ENCODE measurements around the gene ELOA. TPM values are rescaled to one million over a fixed set of nuclear protein-coding genes. Genes with fewer than 3 reads are reported as not detected.

The ELOA gene
- polyA plus RNA-seq, 2 of the 4 experiments (the other 2 are of a cell fraction): 16.4 to 18.4 TPM

DNA sequence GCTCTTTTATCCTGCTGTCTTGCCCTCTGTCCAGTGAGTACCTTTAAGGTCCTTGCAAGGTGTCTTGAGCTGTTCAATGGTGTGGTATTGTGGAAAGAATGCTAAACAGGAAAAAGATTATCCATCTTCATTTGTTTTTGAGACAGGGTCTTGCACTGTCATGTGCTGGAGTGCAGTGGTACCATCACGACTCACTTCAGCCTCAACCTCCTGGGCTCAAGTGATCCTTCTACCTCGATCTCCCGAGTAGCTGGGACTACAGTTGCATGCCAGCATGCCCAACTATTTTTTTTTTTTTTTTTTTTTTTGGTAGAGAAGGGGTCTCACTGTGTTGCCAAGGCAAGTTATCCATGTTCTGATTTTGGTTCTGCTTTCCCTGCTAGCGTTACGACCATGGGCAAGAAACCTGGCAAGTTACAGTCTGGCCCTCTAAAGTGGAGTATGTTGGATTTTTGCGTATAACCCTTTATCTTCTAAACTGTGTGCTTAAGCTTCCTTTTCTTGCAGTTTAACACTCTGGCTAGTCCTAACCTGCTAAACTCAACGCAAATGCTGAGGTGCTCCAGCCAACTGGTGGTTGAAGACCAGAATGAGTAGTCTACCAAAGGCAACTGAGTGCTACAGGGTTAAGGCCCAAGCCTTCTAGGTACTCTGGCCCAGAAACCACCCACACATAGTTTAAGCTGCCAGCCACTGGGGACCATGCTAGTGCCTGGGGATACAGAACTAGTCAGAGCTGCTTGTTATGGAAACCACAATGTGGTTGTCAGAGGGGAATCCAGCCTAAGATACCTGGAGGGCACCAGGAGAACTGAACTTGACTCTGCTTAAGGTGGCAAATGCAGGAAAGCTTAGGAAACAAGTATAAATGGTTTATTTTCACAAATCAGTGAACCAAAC is 43.7 kb upstream of the ELOA start:
- ATAC-seq (peak in 1 of 2 experiments; percentile 20; a peak in 2 of 6 replicates), FAIRE-seq (no peak), DNase-seq (ENCODE audit: low read depth in 1 of 2, low spot score in 1 of 2) (no peak)
- no peak for TF ChIP-seq EHMT2 (IDR thresholded peaks at IDR 0.05; ENCODE audit: low read depth)
- no peak for TF ChIP-seq BHLHE40 (IDR thresholded peaks at IDR 0.05; ENCODE audit: low read depth, low read length)
- TF ChIP-seq NFE2L2 (conservative IDR thresholded peaks at IDR 0.05; ENCODE audit: low read length): no peak
- TF ChIP-seq FOSB (CRISPR knock-in tag; IDR thresholded peaks at IDR 0.05): no peak
- no peak for TF ChIP-seq POLR2A (IDR thresholded peaks at IDR 0.05; ENCODE audit: low read length)
- TF ChIP-seq ZNF302 (CRISPR knock-in tag; IDR thresholded peaks at IDR 0.05): no peak
- no peak for TF ChIP-seq GATA3 (IDR thresholded peaks at IDR 0.05; ENCODE audit: borderline replicate concordance)
- TF ChIP-seq, protein P1, sequence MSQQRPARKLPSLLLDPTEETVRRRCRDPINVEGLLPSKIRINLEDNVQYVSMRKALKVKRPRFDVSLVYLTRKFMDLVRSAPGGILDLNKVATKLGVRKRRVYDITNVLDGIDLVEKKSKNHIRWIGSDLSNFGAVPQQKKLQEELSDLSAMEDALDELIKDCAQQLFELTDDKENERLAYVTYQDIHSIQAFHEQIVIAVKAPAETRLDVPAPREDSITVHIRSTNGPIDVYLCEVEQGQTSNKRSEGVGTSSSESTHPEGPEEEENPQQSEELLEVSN (IDR thresholded peaks at IDR 0.05; ENCODE audit: borderline replicate concordance, low read depth): no peak
- no peak for TF ChIP-seq REST (IDR thresholded peaks at IDR 0.05)
- no peak for TF ChIP-seq KDM1A (IDR thresholded peaks at IDR 0.05; ENCODE audit: low read depth)
- peaks cover 21% of the 10 kb centered on the region for H3K4me1 ChIP-seq
- no peak overlapping the region for H3K4me3 ChIP-seq
- ChIA-PET POLR2A (interaction anchor here (0.8 to 1.8 kb wide), 2 partner anchors 8 to 14 kb away, joined by 3 to 12 read pairs; partner anchors contain the start of gene RPL11), CTCF (interaction anchor here (0.6 to 1.8 kb wide), 4 partner anchors 8 to 128 kb away, joined by 3 to 6 read pairs (median 4); partner anchors contain the start of gene RPL11)
- no peak overlapping the region for H3K4me2 ChIP-seq
- no peak overlapping the region for H3K27ac ChIP-seq
- 90% methylated on average over 7 of the region's 7 CpGs for WGBS (ENCODE audit: missing lambda C conversion rate)
- no peaks in the 10 kb centered on the region for H3K9me3 ChIP-seq

DNA sequence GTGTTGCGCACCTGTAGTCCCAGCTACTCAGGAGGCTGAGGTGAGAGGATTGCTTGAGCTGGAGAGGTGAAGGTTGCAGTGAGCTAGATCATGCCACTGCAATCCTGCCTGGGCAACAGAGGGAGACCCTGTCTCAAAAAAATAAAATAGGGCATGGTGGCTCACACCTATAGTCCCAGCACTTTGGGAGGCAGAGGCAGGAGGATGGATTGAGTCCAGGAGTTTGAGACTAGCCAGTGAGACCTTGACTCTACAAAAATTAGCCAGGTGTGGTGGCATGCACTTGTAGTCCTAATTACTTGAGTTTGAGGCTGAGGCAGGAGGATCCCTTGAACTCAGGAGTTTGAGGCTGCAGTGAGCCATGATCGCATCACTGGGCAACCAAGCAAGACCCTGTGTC is 42.0 kb upstream of the ELOA start:
- peaks cover 4% of the 10 kb centered on the region; the same call in 1 of the 3 replicates for H3K4me1 ChIP-seq
- no peak for DNase-seq (ENCODE audit: low read depth in 1 of 2, low spot score in 1 of 2)
- no peak overlapping the region for H3K4me2 ChIP-seq
- no peak overlapping the region for H3K27ac ChIP-seq
- 94% methylated on average over 2 of the region's 2 CpGs for WGBS (ENCODE audit: missing lambda C conversion rate)
- CTCF ChIA-PET: no interaction called here
- ATAC-seq: no peak
- FAIRE-seq: no peak
- H3K4me3 ChIP-seq: no peak overlapping the region
- POLR2A ChIA-PET: no interaction called here
- TF ChIP-seq POLR2AphosphoS2 (conservative IDR thresholded peaks at IDR 0.05; ENCODE audit: low read length) (no peak), HDAC2 (IDR thresholded peaks at IDR 0.05) (no peak), HES2 (IDR thresholded peaks at IDR 0.05) (no peak), CEBPB (IDR thresholded peaks at IDR 0.05) (no peak), CHD4 (IDR thresholded peaks at IDR 0.05; ENCODE audit: borderline replicate concordance) (no peak), RARB (CRISPR knock-in tag; IDR thresholded peaks at IDR 0.05) (no peak), MYC (IDR thresholded peaks at IDR 0.05; ENCODE audit: borderline replicate concordance, low read length) (no peak), ZC3H11A (IDR thresholded peaks at IDR 0.05) (no peak), JUN (IDR thresholded peaks at IDR 0.05) (no peak), SREBF2 (IDR thresholded peaks at IDR 0.05) (no peak), CBX2 (IDR thresholded peaks at IDR 0.05; ENCODE audit: borderline replicate concordance, low read depth) (no peak), NR3C1 (IDR thresholded peaks at IDR 0.05) (no peak), RCOR1 (IDR thresholded peaks at IDR 0.05; ENCODE audit: low read depth, low read length) (no peak), POLR2A (IDR thresholded peaks at IDR 0.05; ENCODE audit: low read length) (no peak)
- H3K9me3 ChIP-seq: no peaks in the 10 kb centered on the region

All from A549 (cell line).